Esophagus squamous epithelium (tissue), 5 donors: ENCODE measurements around the gene SLC24A3. TPM values are rescaled to one million over a fixed set of nuclear protein-coding genes. Genes with fewer than 3 reads are reported as not detected.

Experiments
- DNase-seq: peaks from one replicate; lab custom pipeline; 2025; lab: John Stamatoyannopoulos, UW
- H3K27ac ChIP-seq, 4 donors: fragments of 200-600 bp; sonication (generic); one replicate each; pipeline ENCODE4 v1.5.1; 2016 to 2019; ENCODE audit warnings: mild to moderate bottlenecking in 1 of 4
- H3K27me3 ChIP-seq, 4 donors: fragments of 200-600 bp; sonication (generic); 1 replicate in 3 of 4; 2 replicates in 1 of 4; pipeline versions ENCODE4 v1.5.1 to v1.6.0; 2017 to 2021; ENCODE audit warnings: antibody characterized with exemption in 1 of 4
- H3K36me3 ChIP-seq, 3 donors: fragments of 200-600 bp; sonication (generic); one replicate each; pipeline ENCODE4 v1.5.1; 2016 to 2019
- H3K4me1 ChIP-seq, 3 donors: fragments of 200-600 bp; sonication (generic); one replicate each; pipeline ENCODE4 v1.5.1; 2017 to 2019
- H3K4me3 ChIP-seq, 4 donors: fragments of 200-600 bp; sonication (generic); 1 replicate in 3 of 4; 2 replicates in 1 of 4; pipeline ENCODE4 v1.5.1; 2016 to 2019; ENCODE audit warnings: mild to moderate bottlenecking in 2 of 4, moderate library complexity in 1 of 4
- H3K9me3 ChIP-seq, 3 donors: fragments of 200-600 bp; sonication (generic); one replicate each; pipeline ENCODE4 v1.5.1; 2016 to 2019
- POLR2A ChIP-seq, 4 donors: fragments of 450-650 bp; IDR thresholded peaks; one replicate each; pipeline ENCODE4 v1.6.1; 2017; ENCODE audit warnings: antibody characterized with exemption in 4 of 4, mild to moderate bottlenecking in 4 of 4, moderate library complexity in 3 of 4
- WGBS, 2 donors: methylation state at CpG; one replicate each; pipeline ENCODE4 v1.1.5; 2018; 5-methylcytosine and 5-hydroxymethylcytosine counted together
- intact Hi-C: fragments of 100-400 bp; cut with DNase I; formaldehyde crosslinking; loops from one replicate; pipeline ENCODE4 v1.15.0; 2022
- total RNA-seq, 4 donors: library from RNA; depleted of rRNA; stranded (reverse); fragments of >200 nt; gene quantifications; one replicate each; pipeline ENCODE4 v1.1.0, GENCODE V29; 2016
- TF ChIP-seq, protein P1 (sequence below), 6 experiments: fragments of 450-650 bp in 4 of 6; fragments of 200-600 bp in 2 of 6; sonication (generic) in 2 of 6; IDR thresholded peaks; one replicate each; pipeline ENCODE4 v1.5.1; 2016 to 2019; ENCODE audit warnings: antibody characterized with exemption in 6 of 6, mild to moderate bottlenecking in 4 of 6, moderate library complexity in 4 of 6
- donor health status: DM: yes; HTN: yes; CAD: no.

Gene SLC24A3
- total RNA-seq, 4 donors from 2014 or later, result 3.0 to 8.2 (median 6.1) TPM

DNA sequence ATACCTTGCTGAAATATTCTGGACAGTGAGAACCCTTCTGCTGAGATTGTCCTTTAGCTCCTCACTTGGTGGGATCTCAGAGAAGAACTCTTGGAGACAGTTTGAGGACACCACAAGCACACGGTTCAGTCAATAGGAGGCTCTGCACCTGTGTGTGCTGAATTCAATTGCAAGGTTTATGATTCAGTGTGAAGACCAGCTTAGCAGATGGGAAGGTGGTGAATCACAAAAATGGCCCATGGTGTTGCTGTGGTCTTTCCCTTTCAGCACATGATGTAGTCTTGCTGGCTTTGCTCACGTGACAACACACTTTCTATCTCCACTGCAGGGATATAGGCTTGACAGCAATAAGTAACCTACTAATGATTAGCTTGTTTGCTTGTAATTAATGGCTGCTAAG lies 270.3 kb downstream of the SLC24A3 start:
- TF ChIP-seq, protein P1, sequence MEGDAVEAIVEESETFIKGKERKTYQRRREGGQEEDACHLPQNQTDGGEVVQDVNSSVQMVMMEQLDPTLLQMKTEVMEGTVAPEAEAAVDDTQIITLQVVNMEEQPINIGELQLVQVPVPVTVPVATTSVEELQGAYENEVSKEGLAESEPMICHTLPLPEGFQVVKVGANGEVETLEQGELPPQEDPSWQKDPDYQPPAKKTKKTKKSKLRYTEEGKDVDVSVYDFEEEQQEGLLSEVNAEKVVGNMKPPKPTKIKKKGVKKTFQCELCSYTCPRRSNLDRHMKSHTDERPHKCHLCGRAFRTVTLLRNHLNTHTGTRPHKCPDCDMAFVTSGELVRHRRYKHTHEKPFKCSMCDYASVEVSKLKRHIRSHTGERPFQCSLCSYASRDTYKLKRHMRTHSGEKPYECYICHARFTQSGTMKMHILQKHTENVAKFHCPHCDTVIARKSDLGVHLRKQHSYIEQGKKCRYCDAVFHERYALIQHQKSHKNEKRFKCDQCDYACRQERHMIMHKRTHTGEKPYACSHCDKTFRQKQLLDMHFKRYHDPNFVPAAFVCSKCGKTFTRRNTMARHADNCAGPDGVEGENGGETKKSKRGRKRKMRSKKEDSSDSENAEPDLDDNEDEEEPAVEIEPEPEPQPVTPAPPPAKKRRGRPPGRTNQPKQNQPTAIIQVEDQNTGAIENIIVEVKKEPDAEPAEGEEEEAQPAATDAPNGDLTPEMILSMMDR (IDR thresholded peaks at IDR 0.05), result no peak
- TF ChIP-seq POLR2A (IDR thresholded peaks at IDR 0.05), result no peak
- no peaks in the 10 kb centered on the region for H3K4me1 ChIP-seq
- no peaks in the 10 kb centered on the region for H3K36me3 ChIP-seq
- no peak overlapping the region for H3K27ac ChIP-seq
- 25 to 44% methylated on average over 2 of the region's 2 CpGs for WGBS, 2 donors
- H3K9me3 ChIP-seq, result no peaks in the 10 kb centered on the region
- no peaks in the 10 kb centered on the region for H3K27me3 ChIP-seq
- intact Hi-C loops, result no loop called here
- no peak overlapping the region for H3K4me3 ChIP-seq
- DNase-seq, result no peak

DNA sequence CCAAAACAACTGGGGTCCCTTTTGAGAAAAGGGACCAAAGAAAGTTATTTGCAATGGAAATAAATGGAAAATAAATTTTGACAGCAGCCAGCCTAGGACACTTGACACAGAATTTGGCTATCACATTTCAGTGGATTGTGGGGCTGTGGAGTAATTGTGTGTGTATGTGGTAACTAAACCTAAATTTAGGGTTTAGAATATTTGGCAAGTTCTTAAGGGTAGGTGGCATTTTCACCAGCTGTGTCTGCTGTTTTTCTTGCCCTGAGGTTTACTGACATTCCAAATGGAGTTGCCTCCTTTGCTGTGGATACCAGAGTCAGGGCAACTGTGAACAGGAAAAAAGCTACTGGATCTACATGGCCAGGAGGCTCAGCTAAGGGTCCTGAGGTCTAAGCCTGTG lies 270.9 kb downstream of the SLC24A3 start:
- Histone ChIP-seq H3K4me3 (no peak overlapping the region), H3K36me3 (no peaks in the 10 kb centered on the region), H3K27ac (no peak overlapping the region), H3K27me3 (no peaks in the 10 kb centered on the region), H3K4me1 (no peaks in the 10 kb centered on the region), H3K9me3 (no peaks in the 10 kb centered on the region)
- TF ChIP-seq, protein P1 (IDR thresholded peaks at IDR 0.05), result no peak
- no peak for TF ChIP-seq POLR2A (IDR thresholded peaks at IDR 0.05)
- no peak for DNase-seq
- intact Hi-C loops, result no loop called here

DNA sequence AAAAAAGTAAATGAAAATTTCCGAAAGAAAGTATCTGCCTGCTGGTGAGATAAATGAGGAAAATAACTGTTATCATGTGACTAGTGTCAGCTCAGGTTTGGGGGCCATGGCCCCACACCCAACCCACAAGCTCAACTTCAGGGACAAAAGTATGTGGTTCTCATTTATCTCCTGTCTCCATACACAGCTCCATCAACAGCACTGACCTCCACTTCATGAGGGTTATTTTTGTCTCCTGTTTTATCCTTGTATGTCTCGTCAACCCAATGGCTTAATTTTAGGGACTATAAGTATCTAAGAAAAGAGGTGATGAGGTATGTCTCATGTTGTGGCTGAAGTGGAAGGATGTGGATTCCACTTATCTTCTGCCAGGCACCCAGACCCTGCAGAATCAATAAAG lies 274.0 kb downstream of the SLC24A3 start:
- H3K27ac ChIP-seq, result no peak overlapping the region
- no peaks in the 10 kb centered on the region for H3K4me1 ChIP-seq
- H3K4me3 ChIP-seq, result no peak overlapping the region
- no peaks in the 10 kb centered on the region for H3K9me3 ChIP-seq
- no peak for TF ChIP-seq POLR2A (IDR thresholded peaks at IDR 0.05)
- TF ChIP-seq, protein P1 (IDR thresholded peaks at IDR 0.05), result no peak
- DNase-seq, result no peak
- H3K36me3 ChIP-seq, result no peaks in the 10 kb centered on the region
- 64 to 86% methylated on average over 2 of the region's 2 CpGs for WGBS, 2 donors
- H3K27me3 ChIP-seq, result no peaks in the 10 kb centered on the region
- intact Hi-C loops, result no loop called here

DNA sequence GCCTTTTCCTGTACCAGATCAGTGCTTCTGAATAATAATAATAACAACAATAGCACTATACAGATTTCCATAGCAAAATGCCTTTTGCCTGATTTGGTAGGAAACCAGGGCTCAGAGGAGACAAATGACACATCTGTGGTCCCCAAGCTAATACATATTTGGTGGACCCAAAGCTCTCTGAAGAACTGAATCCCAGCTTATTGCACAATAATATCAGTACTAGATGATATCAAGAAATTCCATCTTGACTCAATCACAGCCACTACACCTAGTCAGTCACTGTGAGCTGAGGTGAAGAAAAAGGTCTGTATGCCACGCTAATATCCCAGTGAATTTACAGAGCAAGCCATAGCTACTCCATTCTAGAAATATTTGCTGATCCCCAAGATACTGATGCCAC lies 275.0 kb downstream of the SLC24A3 start:
- Histone ChIP-seq H3K4me1 (no peaks in the 10 kb centered on the region), H3K36me3 (no peaks in the 10 kb centered on the region), H3K4me3 (no peak overlapping the region), H3K27me3 (no peaks in the 10 kb centered on the region), H3K9me3 (no peaks in the 10 kb centered on the region), H3K27ac (no peak overlapping the region)
- no peak for DNase-seq
- TF ChIP-seq POLR2A (IDR thresholded peaks at IDR 0.05), result no peak
- TF ChIP-seq, protein P1 (IDR thresholded peaks at IDR 0.05), result no peak
- intact Hi-C loops, result no loop called here
- 76 to 78% methylated on average over 1 of the region's 1 CpG for WGBS, 2 donors

DNA sequence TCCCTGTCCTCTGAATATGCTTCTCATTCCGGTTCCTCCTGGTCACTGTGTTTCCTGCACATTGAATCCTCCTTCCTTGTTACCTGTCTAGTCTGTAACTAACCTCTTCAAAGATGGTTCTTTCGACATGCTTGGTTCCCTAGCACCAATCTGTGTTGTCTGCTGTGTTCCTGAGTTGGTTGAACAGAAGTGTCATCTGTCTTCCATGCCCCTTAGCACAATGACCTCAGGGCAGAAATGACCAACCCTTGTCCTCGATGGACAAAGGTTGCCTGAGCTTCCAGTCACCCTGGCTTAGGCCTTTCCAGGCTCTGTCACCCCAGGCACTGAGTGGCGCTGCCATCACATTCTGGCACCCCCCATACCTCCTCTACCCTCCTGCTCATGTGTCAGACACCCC lies 278.8 kb downstream of the SLC24A3 start:
- no peak overlapping the region for H3K27ac ChIP-seq
- TF ChIP-seq POLR2A (IDR thresholded peaks at IDR 0.05), result no peak
- TF ChIP-seq, protein P1 (IDR thresholded peaks at IDR 0.05), result no peak
- no peaks in the 10 kb centered on the region for H3K27me3 ChIP-seq
- 66 to 85% methylated on average over 2 to 4 of the region's 4 CpGs for WGBS, 2 donors
- H3K36me3 ChIP-seq, result no peaks in the 10 kb centered on the region
- no peaks in the 10 kb centered on the region for H3K4me1 ChIP-seq
- no peaks in the 10 kb centered on the region for H3K9me3 ChIP-seq
- H3K4me3 ChIP-seq, result no peak overlapping the region
- DNase-seq, result no peak
- intact Hi-C loops, result no loop called here
